IPS-11a (cell line): ENCODE measurements around the gene LGI1.

Source experiments
- H3K4me3 ChIP-seq: one replicate; pipeline ENCODE4 v1.5.1; 2013; ENCODE audit warnings: low read depth, low read length, control low read depth

LGI1 gene

DNA sequence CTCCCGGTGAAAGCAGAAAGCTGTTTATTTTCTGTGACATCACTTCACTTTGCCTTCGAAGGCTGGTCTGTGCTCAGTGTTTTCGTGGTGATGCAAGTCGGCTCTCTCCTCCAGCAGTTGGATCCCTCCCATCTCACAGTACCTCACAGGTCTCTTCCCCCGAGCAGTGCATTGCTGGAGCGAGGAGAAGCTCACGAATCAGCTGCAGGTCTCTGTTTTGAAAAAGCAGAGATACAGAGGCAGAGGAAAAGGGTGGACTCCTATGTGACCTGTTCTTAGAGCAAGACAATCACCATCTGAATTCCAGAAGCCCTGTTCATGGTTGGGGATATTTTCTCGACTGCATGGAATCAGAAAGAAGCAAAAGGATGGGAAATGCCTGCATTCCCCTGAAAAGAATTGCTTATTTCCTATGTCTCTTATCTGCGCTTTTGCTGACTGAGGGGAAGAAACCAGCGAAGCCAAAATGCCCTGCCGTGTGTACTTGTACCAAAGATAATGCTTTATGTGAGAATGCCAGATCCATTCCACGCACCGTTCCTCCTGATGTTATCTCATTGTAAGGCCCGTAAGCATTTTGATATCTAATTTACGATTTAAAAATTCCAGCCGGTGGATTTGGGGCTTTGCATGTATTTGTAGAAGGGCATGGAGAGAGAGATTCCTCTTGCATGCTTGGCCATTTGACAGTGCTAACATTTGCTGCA lies at the start of gene LGI1:
TSS of gene LGI1 (plus strand) at position 136 of the 707 bp plus-strand sequence. CDS start at position 345, 209 bp downstream.
- no peak within 1 kb of the TSS for H3K4me3 ChIP-seq

GRCh38 chr10:93710333-93710909 lies 47.3 kb upstream of the LGI1 start:
- H3K4me3 ChIP-seq, result no peak overlapping the region

DNA sequence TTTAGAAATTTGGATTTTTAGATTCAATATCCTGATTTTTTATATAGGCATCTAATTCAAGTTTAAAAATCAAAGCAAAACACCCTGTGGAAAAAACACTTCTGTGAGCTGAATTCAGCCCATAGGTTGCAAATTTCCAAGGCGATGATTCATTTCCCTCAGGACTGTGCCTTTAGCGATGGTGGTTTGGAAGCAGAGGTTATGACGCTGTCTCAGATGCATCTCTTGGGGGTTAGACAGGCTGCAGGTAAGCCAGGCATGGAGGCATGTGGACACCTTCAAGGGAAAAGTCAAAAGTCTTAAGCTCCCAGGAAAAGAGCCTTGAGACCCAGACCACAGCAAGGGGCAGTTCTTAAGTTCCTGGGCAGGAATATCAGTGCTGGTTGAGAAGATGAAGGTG lies 45.8 kb upstream of the LGI1 start:
- H3K4me3 ChIP-seq, result no peak overlapping the region

DNA sequence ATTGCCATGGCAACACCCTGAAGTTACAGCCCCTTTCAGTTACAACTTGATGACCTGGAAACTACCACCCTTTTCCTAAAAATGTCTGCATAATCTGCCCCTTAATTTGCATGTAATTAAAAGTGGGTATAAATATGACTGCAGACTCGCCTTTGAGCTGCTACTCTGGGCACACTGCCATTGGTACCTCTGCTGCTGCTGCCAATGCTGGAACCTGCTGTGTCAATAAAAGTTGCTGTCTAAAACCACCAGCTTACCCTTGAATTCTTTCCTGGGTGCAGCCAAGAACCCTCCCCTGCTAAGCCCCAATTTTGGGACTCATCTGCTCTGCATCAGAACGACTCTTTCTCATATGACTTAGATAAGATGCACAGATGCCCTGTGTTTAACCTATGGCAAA lies 45.1 kb upstream of the LGI1 start:
- H3K4me3 ChIP-seq, result no peak overlapping the region

DNA sequence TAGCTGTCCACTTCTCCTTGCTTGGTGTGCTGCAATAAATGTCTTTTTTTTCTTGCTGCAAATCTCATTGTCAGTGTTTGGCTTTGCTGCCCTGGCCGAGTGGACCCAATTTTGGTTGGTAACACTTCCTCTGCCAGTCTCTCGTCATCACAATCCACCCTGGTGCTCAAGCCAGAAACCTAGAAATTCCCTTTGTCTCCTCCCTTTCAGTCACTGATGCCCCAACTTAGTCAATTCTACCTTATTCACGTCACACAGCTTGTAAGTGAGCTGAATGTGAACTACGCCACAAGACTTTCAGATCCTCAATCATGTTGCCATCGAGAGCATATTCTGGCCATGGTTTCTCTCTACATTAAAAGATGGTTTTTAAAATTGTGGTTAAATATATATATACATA lies 42.4 kb upstream of the LGI1 start:
- no peak overlapping the region for H3K4me3 ChIP-seq

GRCh38 chr10:93716766-93717165 lies 41.0 kb upstream of the LGI1 start:
- H3K4me3 ChIP-seq, result no peak overlapping the region

DNA sequence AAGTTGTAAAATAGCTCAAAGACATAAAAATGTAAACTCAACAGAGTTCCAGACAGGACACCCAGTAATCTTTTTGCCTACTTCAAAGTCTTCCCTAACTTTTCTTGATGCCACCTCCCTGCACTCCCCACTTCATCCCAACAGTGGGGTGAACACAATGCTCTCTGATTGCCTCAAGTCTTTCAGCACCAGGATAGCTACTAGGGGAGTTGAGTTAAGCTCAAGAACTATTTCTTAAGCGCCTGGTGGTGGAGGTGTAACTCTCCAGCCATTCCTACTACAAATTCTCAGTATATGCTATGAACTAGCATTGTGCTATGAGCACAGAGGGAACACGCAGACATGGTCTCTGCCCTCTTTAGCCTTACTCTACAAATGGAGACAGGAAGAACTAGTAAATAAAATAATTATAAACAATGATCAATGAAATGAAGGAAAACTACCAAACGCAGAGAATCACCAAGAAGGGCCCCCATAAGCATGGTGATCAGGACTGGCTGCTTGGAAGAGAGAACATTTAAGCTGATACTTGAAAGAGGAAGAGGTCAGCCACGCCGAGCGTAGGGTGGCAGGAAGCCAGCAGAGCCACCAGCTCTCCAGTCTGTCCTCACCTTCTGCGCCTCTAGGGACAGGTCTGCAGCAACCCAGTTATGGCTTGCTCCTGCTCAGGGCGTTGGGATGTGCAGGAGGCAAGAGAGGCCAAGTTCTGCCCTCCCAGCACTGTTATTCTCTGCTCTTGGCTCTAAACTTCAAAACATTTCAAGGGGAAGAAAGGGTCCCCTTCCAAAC lies 38.6 kb upstream of the LGI1 start:
- no peak overlapping the region for H3K4me3 ChIP-seq

DNA sequence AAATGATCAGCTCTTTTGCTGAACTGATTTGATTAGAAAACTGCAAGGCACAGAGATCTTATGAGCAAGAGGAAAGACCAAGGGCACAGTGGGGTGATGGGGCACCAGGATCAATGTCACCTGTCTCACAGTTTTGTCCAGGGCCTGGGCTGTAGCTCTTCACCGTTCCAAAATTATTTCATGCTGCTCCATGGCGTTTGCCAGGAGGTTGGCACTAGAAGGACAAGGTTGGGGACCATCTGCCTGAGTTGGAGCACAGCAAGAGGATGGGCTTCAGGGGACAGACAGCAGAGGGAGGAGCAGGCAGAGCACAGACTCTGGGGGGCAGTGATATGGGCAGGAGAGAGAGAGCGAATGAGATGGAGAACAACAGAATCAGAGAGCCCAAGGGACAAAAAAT lies 37.8 kb upstream of the LGI1 start:
- H3K4me3 ChIP-seq, result no peak overlapping the region

GRCh38 chr10:93722550-93722949 lies 35.2 kb upstream of the LGI1 start:
- no peak overlapping the region for H3K4me3 ChIP-seq

DNA sequence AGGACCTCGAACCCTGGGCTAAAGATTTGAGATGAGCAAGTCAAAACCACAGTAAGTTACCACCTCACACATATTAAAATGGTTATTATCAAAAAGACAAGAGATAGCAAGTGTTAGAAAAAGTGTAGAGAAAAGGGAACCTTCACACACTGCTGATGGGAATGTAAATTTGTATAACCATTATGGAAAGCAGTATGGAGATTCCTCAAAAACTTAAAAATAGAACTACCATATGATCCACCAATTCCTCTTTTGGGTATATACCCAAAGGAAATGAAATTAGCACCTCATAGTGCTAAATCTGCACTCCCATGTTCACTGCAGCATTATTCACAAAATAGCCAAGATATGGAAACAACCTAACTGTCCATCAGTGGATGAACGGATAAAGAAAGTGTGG lies 34.6 kb upstream of the LGI1 start:
- H3K4me3 ChIP-seq, result no peak overlapping the region

- no peak overlapping the region for H3K4me3 ChIP-seq
Measured at GRCh38 chr10:93726024-93726423, 31.7 kb upstream of the LGI1 start.

DNA sequence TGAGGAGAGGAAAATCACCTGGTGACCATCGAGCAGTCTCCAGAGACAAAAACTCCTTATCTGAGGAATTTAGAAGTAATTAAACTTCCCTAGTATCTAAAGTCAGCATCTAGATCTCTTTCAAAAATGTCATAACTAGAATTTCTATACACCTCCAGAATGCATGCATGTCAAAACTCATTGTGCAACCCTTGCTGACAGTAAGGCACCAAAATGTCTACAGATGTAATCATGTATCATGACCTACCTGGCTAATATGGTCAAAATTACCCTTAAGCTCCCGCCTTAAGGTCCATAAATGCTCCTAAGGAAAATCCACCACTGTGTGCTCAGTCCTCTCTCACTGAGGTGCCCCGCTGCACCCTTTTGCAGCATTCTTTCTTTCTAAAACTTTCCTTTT lies 16.4 kb upstream of the LGI1 start:
- no peak overlapping the region for H3K4me3 ChIP-seq

- H3K4me3 ChIP-seq, result no peak overlapping the region
Measured at GRCh38 chr10:93742633-93743349, 14.9 kb upstream of the LGI1 start.

GRCh38 chr10:93745408-93746065 lies 12.2 kb upstream of the LGI1 start:
- no peak overlapping the region for H3K4me3 ChIP-seq

- H3K4me3 ChIP-seq, result no peak overlapping the region
Measured at GRCh38 chr10:93746844-93747284, 10.9 kb upstream of the LGI1 start.

GRCh38 chr10:93749218-93749799 lies 8.4 kb upstream of the LGI1 start:
- no peak overlapping the region for H3K4me3 ChIP-seq

DNA sequence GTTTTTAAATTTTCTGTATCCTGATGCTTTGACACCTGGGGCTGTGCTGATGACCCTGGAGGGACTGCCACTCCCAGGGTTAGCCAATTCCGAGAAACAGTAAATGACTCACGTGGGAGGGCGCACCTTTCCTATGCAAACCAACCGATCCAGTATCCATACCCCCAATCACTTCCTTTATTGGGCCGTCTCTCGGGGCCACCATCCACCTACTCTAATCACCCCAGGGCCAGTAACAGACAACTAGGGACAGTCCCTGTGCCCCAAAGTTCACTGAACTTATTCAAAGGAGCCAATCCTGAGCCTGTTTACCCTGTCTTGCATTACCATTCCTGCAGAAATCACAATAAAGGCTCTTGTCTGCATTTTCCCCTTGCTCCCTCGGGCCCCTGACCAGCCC lies 6.6 kb upstream of the LGI1 start:
- H3K4me3 ChIP-seq, result no peak overlapping the region

- no peak overlapping the region for H3K4me3 ChIP-seq
Measured at GRCh38 chr10:93751832-93752231, 5.9 kb upstream of the LGI1 start.

- H3K4me3 ChIP-seq, result no peak overlapping the region
Measured at GRCh38 chr10:93752761-93753160, 5.0 kb upstream of the LGI1 start.

GRCh38 chr10:93753621-93754250 lies 4.0 kb upstream of the LGI1 start:
- H3K4me3 ChIP-seq, result no peak overlapping the region
